ENCODE data around the gene ABCC10. TPM values are rescaled to one million over a fixed set of nuclear protein-coding genes. Genes with fewer than 3 reads are reported as not detected.
"Not testable (repeated sequence)": the region's sequence is repeated elsewhere in the genome, so short reads cannot be mapped to it uniquely, and the experiment has no call there.

The ABCC10 gene
- total RNA-seq, 1 donor from 2014 or later, result 15.0 TPM

- DNase-seq (ENCODE audit: low read depth, low spot score), result no peak
Measured at GRCh38 chr6:43444582-43444981, 17.2 kb downstream of the ABCC10 start.

DNA sequence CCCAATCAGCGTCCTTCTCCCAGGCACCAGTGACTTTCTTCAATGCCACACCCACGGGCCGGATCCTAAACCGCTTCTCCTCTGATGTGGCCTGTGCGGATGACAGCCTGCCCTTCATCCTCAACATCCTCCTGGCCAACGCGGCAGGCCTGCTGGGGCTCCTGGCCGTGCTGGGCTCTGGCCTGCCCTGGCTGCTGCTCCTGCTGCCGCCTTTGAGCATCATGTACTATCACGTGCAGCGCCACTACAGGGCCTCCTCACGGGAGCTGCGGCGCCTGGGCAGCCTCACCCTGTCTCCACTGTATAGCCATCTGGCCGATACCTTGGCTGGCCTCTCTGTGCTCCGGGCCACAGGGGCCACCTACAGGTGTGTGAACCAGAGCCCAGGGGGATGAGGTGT is 18.2 kb downstream of the ABCC10 start:
- no peak for DNase-seq (ENCODE audit: low read depth, low spot score)

DNA sequence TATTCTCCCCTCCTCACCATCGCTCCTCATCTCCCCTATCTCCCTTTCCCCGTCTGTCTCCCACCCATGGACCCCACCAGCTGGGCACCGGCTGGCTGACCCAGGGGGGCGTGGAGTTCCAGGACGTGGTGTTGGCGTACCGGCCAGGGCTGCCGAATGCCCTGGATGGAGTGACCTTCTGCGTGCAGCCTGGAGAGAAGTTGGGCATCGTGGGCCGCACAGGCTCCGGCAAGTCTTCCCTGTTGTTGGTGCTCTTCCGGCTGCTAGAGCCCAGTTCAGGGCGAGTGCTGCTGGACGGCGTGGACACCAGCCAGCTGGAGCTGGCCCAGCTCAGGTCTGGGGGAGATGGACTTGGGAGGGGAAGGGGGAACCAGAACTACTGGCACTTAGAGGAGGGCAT is 20.3 kb downstream of the ABCC10 start:
- DNase-seq (ENCODE audit: low read depth, low spot score), result no peak

GRCh38 chr6:43448916-43449315 is 21.6 kb downstream of the ABCC10 start:
- DNase-seq (ENCODE audit: low read depth, low spot score), result no peak

DNA sequence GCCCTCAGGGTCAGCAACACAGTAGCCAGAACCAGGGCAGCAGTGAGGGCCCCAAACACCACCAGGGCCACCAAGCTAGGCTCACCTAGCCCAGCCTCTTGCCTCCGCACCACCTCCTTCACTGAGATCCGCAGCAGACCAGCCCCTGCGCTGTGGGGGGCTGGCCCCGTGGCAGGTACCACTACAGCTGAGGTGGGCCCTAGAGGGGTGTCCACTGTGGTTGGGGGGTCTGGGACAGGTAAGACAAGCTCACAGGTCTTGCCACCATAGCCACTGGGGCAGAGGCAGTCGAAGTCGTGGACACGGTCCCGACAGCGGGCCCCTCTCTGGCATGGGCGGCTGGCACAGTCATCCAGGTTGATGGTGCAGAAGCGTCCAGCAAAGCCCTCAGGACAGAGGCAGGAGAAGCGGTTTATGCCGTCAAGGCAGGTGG is 23.4 kb downstream of the ABCC10 start:
- no peak for DNase-seq (ENCODE audit: low read depth, low spot score)

GRCh38 chr6:43451348-43451747 is 24.0 kb downstream of the ABCC10 start:
- no peak for DNase-seq (ENCODE audit: low read depth, low spot score)

DNA sequence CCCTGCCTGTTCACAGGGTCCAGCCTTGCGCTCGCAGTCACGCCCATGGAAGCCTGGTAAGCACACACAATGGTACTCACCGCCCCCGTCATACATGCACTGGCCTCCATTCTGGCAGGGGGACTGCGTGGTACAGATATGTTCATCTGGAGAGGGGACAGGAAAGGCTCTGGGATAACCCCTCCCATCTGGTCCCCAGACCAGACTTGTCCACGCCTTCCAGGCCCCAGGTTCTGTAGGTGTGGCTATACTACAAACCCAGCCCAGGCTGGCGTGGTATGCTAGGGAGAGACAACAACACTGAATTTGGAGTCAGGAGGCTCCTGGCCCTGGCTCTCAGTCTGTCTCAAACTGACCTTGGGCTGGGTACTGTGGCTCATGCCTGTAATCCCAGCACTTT is 24.6 kb downstream of the ABCC10 start:
- no peak for DNase-seq (ENCODE audit: low read depth, low spot score)

DNA sequence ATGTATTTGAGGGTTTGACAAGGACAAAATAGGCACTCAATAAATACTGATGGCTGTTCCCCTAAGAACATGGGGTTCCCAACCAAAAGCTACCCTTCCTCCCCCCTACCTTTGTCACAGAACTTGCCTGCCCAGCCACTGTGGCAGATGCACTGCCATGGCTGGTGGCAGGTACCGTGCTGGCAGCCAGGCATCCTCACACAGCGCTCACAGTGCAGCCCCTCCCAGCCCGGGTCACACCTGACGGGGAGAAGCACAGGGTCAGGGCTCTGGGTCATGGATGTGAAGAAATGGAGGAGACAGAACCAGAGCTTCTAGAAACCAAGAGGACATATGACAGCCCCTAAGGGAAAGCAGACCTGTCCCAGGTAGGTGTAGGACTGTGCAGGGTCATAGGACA is 25.6 kb downstream of the ABCC10 start:
- DNase-seq (ENCODE audit: low read depth, low spot score), result no peak

- no peak for DNase-seq (ENCODE audit: low read depth, low spot score)
Measured at GRCh38 chr6:43453831-43454230, 26.5 kb downstream of the ABCC10 start.

DNA sequence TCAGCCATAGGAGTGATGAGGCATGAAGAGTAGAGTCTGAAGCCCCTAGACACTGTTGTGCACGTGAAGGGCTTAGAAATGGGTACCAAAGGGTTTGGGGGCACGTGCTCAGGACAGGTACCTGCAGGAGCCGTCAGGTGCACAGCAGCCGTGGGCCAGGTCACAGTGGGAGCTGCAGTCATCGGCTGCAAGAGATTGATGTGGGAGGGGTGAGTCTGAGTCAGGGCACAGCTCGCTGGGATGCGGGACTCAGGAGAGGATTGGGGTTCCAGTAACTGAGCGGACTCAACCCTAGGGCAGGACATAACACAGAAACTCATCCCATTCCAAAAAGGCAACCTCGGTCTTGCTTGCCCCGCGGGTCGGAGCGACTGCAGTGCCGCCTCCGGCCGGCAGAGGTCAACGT is 27.0 kb downstream of the ABCC10 start:
- DNase-seq (ENCODE audit: low read depth, low spot score), result no peak

DNA sequence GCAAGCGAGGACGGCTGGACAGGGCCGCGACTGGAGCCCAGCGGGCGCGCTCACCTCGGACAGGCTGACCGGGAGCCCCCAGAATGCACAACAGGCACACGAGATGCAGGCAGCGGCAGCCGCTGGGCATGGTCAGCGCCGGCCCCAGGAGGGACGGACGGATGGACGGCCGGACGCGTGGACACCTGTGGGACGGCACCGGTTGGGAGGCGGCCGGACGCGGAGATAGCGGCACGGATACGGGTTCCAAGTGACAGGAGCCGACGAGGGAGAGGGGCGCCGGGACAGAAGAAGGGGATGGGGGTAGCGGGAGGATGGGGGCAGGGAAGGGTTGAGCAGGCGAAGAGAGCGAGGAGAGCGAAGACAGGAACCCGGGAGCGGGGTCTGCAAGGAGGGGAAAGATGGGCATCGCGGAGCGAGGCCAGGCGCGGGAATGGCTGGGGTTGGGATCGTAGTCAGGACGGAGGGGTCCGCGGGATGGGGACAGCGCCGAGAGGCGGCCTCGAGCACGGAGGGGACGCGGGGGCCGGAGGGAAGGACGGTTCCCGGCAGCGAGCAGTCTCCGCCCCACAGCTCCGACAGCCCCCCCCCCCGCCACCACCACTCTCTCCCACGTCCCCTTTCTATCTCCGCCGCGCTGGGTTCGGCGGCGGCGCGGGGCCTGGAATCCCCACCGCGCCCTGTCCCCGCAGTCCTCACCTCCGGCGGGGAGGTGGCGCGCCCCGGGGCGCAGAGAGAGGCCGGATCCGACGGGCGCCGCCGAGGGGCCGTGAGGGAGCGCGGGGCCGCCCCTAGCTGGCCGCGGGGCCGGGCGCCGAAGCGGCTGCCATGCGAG is 27.6 kb downstream of the ABCC10 start:
- peak; percentile 37 for DNase-seq (ENCODE audit: low read depth, low spot score)

GRCh38 chr6:43455531-43456428 is 28.4 kb downstream of the ABCC10 start, which contains the start of gene DLK2:
Gene DLK2, minus strand, starts transcription at chr6:43455548. Its CDS starts 723 bp downstream, at chr6:43454825.
- no peak for DNase-seq (ENCODE audit: low read depth, low spot score)

DNA sequence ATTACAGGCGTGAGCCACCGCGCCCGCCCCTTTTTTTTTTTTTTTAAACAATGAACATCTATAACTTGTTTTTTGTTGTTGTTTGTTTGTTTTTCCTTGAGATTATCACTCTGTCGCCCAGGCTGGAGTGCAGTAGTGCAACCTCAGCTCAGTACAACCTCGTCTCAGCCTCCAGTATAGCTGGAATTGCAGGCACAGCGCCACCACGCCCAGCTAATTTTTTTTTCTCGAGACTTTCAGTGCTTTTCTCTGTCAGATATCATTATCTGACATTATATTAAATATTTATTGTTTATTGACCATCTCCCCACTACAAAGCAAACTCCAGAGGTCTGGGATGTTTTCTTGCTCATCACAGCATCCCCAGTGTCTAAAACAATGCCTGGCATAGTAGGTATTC is 30.3 kb downstream of the ABCC10 start:
- DNase-seq (ENCODE audit: low read depth, low spot score), result no peak

DNA sequence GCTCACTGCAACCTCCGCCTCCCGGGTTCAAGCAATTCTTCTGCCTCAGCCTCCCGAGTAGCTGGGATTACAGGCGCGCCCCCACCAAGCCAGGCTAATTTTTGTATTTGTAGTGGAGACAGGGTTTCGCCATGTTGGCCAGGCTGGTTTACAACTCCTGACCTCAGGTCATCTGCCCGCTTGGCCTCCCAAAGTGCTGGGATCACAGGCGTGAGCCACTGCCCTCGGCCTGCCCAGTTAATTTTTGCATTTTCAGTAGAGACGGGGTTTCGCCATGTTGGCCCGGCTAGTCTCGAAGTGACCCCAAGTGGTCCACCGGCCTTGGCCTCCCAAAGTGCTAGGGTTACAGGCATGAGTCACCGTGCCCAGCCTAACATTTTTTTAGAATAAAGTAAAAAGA is 30.8 kb downstream of the ABCC10 start:
- not testable (repeated sequence) for DNase-seq (ENCODE audit: low read depth, low spot score)

GRCh38 chr6:43459535-43459934 is 32.2 kb downstream of the ABCC10 start:
- no peak for DNase-seq (ENCODE audit: low read depth, low spot score)

GRCh38 chr6:43460032-43460431 is 32.7 kb downstream of the ABCC10 start:
- DNase-seq (ENCODE audit: low read depth, low spot score), result no peak

GRCh38 chr6:43461936-43462335 is 34.6 kb downstream of the ABCC10 start:
- no peak for DNase-seq (ENCODE audit: low read depth, low spot score)

DNA sequence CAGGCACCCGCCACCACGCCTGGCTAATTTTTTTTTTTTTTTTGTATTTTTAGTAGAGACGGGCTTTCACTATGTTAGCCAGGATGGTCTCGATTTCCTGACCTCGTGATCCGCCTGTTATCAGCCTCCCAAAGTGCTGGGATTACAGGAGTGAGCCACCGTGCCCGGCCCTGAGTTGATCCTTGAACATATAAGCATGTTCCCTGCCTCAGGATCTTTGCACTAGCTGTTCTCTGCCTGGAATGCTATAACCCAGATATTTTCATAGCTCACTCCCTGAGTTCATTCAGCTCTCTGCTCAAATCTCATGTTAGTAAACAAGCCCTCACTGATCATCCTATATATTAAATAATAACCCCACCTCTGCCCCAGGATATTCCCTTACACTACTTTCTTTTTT is 37.0 kb downstream of the ABCC10 start:
- DNase-seq (ENCODE audit: low read depth, low spot score), result no peak

GRCh38 chr6:43465948-43466347 is 38.6 kb downstream of the ABCC10 start:
- no peak for DNase-seq (ENCODE audit: low read depth, low spot score)

DNA sequence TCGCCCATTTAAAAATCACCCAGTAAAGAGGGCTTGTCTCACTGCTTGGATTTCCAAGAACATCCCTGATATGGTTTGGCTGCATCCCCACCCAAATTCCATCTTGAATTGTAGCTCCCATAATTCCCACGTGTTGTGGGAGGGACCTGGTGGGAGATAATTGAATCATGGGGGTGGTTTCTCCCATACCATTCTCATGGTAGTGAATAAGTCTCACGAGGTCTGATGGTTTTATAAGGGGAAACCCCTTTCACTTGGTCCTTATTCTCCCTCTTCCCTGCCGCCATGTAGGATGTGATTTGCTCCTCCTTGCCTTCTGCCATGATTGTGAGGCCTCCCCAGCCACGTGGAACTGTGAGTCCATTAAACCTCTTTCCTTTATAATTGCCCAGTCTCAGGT is 39.9 kb downstream of the ABCC10 start:
- not testable (repeated sequence) for DNase-seq (ENCODE audit: low read depth, low spot score)

- DNase-seq (ENCODE audit: low read depth, low spot score), result no peak
Measured at GRCh38 chr6:43467752-43468151, 40.4 kb downstream of the ABCC10 start.

DNA sequence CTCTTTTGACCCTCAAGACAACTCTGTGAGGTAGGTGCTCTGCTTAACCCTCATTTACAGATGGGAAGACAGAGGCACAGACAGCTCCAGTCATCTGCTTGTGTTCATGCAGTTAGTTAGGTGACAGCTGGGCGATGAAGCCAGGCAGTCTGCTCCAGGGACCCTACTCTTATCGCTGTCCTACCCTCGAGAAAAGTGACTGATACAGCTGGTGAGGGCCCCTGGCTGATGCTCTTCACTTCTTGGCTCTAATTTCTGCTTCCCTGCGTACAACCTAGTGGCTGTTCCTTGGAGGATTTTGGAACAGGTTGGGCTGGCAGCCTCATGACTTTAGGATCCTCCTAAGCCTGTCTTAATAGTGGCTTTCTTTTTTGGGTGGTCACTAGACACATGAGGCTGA is 40.9 kb downstream of the ABCC10 start:
- no peak for DNase-seq (ENCODE audit: low read depth, low spot score)
